Left kidney (tissue), 2 donors: ENCODE data around the gene ADGRG7. TPM values are rescaled to one million over a fixed set of nuclear protein-coding genes. Genes with fewer than 3 reads are reported as not detected.
A peak's percentile ranks its signal among the peaks of the same experiment; 100 is the strongest.

Source experiments
- DNase-seq: peaks from one replicate; pipeline ENCODE4 v3.0.0-alpha.2; 2013
- polyA plus RNA-seq: library from polyadenylated mRNA; unstranded; fragments of 120-200 nt; gene quantifications from one replicate; pipeline ENCODE4 v1.2.1, GENCODE V29; 2013; ENCODE audit not compliant: insufficient read length

The ADGRG7 gene
- polyA plus RNA-seq, 1 donor = not detected

GRCh38 chr3:100600181-100601042 is 9.0 kb upstream of the ADGRG7 start:
- DNase-seq = no peak

DNA sequence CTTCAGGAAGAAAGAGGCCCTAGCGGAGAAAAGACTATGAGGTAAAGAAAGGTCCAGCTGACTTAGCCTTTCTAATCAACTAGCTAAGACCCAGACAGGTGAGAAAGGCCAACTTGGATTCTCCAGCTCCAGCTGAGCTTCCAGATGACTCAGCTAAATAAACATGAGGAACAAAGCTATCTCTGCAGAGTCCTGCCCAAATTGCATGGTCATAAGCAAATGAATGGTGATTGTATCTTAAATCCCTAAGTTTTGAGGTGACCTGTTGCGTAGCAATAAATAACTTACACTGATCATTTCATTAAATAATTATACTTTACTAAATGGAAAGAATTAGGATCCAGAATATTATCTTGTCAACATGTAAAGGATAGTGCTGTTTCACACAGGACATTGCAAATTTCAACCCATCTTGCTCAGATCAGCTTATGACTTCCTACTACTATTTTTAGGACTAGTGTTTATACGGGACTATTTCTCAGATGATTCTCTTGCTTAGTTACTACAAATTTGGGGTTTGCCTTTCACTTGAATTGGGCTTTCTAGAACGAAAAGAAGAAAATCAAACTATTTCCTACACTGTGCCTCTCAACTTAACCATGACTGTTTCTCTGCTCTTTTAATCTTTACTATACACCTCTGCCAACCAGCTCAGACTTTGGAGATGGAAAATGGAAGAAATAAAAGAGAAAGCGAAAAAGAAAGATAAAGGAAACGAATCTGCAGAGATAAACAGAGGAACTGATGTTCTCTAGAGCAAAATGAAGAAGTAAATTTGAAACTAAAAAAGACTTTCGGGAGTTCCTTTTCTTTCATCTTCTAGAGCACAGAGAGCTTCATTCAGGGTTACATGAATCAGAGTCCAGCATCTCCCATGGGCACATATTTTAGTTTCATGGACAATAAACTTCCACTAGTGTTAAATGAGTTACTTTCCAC is 6.6 kb upstream of the ADGRG7 start:
- no peak for DNase-seq

DNA sequence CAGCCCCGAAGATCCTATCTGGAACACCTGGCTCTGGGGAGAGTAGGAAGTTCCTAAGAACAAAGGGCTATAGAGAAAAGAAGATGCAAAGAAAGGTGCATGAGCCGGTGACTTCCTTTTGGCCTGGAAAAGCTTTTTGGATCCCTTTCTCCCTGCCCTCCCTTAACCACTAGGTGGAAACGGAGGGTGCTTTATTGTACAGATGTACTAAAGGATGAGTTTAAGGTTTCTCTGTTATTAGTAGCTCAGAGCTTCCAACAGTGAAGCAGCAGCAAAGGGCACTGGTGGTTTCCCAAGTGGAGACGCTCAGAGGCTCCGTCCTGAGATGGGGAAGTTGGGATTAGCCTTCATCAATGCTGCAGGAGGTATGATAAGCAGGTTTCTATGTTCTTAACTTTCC is 5.9 kb upstream of the ADGRG7 start:
- peak; percentile 12 for DNase-seq

DNA sequence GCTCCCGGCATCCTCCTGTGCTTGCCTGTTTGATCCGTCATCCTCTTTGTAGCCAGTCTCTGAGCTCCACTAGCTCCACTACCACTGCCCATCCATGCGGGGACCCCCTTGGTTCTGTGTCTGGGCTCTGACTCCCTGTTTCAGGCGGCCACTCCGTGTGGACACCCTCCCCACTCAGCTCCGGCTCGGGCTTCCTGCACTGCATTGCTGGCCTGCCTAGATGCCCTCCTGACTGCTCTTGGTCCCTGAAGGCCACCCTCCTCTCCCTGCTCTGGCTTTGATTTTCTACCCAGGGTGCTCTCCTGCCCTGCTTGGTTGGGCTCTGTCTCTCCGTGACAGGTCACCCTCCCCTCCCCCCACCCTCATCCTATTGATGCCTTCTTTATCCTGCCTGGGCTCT is 4.0 kb upstream of the ADGRG7 start:
- no peak for DNase-seq

DNA sequence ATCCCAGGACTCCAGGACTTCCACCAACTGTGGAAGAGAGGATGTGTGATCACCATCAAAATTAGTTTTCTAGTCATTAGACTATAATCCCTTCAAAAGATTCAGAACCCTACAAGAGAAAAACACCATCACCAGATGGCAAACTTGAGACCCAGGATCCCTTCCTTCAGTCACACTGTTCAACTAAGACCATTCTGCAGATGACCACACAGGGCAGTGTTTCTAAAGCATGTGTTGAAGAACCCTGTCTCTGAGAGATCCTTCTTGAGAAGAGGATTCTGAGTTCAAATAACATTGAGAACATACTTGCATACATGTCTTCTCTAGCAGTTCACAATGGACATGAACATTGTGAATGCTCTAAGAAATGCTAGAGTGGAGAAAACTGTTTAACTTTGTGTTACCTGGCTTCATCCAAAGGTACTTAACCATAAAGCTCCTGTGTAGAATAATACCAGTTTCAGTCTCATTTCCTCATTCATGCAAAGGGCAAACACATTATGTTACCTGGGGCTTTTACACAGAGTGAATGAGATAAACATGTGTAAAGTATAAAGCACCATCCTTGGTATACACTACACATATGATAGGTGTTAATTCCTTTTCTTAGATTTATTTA is 2.4 kb upstream of the ADGRG7 start:
- DNase-seq = no peak

DNA sequence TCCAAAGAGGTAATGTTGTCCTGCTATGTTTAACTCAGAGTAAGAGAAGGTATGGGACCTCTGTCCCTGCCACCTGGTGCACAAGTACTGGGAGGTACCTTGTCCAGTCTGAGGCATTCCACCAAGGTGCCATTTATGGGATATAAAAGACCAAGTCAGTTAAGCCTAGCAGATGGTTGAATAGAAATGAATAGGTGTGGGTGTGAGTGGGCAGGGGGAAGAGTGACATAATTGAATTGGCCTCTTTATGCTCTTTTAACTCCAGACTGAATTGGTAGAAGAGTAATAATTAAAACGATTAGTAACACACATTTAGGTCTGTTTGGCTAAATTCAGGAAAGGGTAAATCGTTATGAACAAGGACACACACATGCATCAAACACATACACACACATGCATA is 562 bp downstream of the ADGRG7 start:
- DNase-seq = no peak

GRCh38 chr3:100611221-100611620 is 1.8 kb downstream of the ADGRG7 start:
- no peak for DNase-seq

- DNase-seq = no peak
Observed at GRCh38 chr3:100613721-100614390, 4.5 kb downstream of the ADGRG7 start.

DNA sequence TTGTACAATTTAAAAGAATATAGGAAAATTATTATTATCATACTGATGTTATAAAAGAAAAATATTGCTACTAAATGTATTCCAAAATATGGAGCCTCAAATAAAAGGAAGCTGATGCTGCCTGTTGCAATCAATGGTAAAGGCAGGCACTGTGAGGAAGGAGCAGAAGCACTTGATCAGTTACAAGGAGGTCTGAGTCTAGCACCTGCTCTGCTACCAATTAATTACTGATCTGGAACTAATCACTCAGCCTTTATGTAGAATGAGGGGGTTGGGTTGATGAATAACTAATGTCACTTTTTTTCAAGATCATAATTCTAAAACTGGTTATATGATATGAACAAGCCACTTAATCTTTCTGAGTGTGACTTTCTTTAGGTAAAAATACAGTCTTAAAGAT is 5.5 kb downstream of the ADGRG7 start:
- no peak for DNase-seq

DNA sequence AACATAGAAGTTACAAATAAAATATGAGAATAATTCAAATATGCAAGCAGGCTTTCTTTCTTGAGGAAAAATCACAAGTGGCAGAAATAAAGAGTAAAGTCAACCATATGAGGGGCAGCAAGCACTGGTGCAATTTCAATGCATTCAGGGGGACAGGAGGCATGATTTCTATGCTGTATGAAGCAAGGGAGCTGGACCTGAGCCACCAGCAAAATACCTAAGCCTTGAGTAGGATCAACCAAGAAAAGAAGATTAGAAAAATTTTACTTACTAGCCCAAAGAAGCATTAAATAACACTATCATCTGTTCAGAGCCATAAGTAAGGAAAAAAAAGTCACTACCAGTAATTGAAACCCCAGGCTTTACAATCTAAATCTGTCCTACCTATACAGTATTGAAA is 6.3 kb downstream of the ADGRG7 start:
- no peak for DNase-seq

- no peak for DNase-seq
Observed at GRCh38 chr3:100621251-100621650, 11.8 kb downstream of the ADGRG7 start.

DNA sequence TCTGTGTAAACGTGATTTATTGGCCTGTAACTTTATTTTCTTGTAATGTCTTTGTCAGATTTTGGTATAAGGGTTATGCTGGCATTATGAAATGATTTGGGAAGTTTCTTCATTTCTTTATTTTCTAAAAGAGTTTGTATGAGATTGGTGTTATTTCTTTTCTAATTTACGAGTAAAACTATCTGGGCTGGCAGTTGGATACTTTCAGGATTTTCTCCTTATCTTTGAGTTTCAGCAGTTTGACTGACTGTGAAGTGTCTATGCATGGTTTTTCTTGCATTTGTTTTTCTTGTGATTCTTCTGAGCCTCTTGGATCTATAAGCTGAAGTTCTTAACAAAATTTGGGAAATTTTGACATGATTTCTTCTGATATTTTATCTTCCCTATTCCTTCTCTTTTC is 18.1 kb downstream of the ADGRG7 start:
- DNase-seq = no peak

DNA sequence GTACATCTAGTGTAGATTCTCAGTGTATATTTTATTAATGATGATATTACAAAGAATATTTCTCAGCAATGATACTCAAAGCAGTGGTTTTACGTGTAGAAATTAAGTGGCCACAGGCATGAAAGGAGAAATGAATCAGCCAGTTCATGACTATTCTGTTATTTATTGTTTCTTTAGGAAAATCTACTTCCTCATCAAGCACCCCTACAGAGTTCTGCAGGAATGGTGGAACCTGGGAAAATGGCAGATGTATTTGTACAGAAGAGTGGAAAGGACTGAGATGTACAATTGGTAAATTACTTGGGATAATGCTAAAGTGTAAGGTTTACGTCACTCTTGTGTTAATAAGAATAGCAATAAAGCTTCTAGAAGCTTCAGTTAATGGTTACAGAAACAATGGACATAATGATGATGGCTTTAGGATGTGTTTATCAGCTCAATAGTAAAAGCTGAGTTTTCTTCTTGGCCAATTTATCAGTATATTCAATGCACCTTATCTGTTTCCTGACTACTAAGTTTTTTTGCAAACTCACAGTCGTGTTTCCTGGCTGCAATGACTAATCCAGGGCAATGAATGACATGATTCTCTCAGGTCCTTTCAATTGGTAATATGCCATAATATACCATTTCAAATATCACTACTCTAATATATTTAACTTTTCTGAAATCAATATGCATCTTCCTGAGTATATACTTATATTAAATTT is 20.2 kb downstream of the ADGRG7 start:
- DNase-seq = no peak

DNA sequence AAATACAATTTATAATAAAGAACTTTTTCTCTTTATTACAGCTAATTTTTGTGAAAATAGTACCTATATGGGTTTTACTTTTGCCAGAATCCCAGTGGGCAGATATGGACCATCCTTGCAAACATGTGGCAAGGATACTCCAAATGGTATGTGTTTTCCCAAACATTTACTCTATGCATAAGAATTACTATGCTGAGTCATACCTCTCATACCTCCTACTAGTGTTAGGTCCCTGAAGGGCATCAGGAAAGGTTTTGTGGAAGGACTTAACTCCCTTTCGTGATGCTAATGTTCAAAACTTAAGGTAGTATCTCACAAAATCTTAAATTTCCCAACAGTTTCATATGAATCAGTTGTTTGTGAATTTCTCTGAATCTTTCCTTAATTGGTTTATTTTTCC is 21.3 kb downstream of the ADGRG7 start:
- DNase-seq = no peak

- no peak for DNase-seq
Observed at GRCh38 chr3:100631236-100631635, 21.8 kb downstream of the ADGRG7 start.

DNA sequence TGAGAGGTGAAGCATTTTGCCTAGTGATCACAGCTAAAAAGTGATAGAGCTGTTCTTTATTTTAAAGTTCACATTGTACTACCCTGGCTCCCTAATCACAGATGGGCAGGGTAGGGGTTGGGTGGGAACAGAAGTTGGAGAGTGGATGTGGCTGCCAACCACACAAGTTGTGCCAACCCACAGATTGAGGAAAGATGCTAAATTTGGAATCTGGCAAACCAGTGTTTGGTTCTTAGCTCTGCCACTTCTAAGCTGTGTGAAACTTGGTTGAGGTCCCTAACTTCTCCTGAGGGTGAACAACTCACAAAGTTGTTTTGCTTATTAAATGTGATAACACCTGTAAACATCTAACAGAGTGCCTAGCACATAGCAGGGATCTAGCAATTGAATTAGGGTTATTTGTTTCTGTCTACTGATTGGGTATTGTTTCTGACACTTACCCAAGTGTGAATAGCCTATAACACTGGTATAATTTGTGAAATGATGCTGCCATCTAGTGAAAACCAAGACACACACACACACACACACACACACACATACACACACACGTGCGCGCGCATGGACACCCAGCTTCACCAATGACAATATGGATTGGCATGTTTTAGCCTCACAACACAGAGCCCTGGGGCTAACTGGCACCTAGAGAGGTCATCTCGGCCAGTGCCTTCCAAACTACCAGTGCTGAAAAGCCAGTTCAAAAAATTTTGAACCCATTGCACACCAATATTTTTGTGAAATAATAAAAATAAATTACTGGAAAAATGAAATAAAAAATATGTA is 25.3 kb downstream of the ADGRG7 start:
- DNase-seq = no peak

- no peak for DNase-seq
Observed at GRCh38 chr3:100635273-100635701, 25.9 kb downstream of the ADGRG7 start.

DNA sequence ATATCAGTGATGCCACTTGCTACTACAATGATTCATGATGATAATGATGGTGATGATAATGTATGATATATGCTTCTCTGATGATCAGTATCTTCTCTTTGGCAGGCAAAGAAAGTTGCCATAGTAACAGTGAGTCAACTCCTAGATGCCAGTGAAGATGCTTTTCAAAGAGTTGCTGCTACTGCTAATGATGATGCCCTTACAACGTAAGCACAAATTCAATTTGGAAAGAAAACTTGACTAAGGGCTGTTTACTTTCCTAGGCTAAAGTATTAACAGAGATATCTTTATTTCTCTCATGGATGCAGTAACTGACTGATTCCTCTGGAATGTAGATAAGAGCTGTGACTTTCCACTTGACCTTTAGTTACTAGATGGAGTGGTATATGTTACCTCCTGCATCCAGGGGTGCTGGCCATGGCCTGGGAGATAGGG is 27.8 kb downstream of the ADGRG7 start:
- DNase-seq = no peak

- DNase-seq = no peak
Observed at GRCh38 chr3:100640633-100641032, 31.2 kb downstream of the ADGRG7 start.

DNA sequence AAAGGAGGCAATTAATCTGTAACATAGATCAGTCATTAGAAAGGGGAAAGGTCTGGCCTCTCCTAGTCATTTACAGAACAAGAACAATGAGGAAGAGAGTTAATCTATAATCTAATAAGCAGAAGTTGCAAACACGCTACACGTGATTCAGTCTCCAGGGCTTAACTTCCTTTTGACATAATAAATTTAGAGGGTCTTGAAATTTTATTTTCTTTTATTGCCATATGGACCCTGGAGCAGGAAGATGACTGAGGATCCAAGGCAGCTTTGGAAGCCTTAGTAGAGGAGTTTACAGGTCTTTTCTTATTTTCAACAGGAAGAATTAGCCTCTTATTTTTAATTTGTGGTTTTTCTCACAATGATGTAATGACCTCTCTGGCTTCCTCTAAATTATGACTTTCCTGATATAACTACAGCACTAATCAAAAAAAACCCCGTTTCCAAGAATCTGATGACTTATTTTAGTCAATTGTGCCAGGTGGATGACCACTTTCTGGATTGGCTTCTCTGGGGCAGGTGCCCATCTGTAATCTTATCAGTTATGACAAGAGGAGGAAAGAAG is 32.2 kb downstream of the ADGRG7 start:
- no peak for DNase-seq
